Dedifferentiated amniotic fluid mesenchymal stem cell (primary cell): ENCODE data around the gene AOC2.

Source experiments
- DNase-seq: peaks from one replicate; pipeline ENCODE4 v3.0.0-alpha.2; 2016; ENCODE audit errors: extremely low spot score

Gene AOC2

GRCh38 chr17:42844271-42844670 lies at the start of gene AOC2:
Gene AOC2, plus strand, starts transcription at chr17:42844580. Its CDS starts 47 bp downstream, at chr17:42844627.
- DNase-seq = no peak

- DNase-seq = no peak
These were observed 49.3 kb upstream of the AOC2 start for GRCh38 chr17:42795061-42795460.

- no peak for DNase-seq
These were observed 48.9 kb upstream of the AOC2 start for GRCh38 chr17:42795465-42795864.

- no peak for DNase-seq
These were observed 48.2 kb upstream of the AOC2 start for GRCh38 chr17:42796066-42796758.

GRCh38 chr17:42797067-42798007 lies 47.0 kb upstream of the AOC2 start:
- DNase-seq = no peak

GRCh38 chr17:42798011-42798382 lies 46.4 kb upstream of the AOC2 start:
- no peak for DNase-seq

GRCh38 chr17:42798383-42799380 lies 45.7 kb upstream of the AOC2 start, which contains the start of the genes CNTD1 and COA3:
Gene CNTD1, plus strand, starts transcription at chr17:42798861. Its CDS starts 207 bp downstream, at chr17:42799068.
Gene COA3, minus strand, starts transcription at chr17:42798704. Its CDS starts 23 bp downstream, at chr17:42798681.
- DNase-seq = peak; percentile 78

GRCh38 chr17:42803074-42803883 lies 41.1 kb upstream of the AOC2 start:
- DNase-seq = no peak

GRCh38 chr17:42804918-42805367 lies 39.4 kb upstream of the AOC2 start:
- DNase-seq = no peak

- DNase-seq = no peak
These were observed 38.1 kb upstream of the AOC2 start for GRCh38 chr17:42806249-42806648.

- DNase-seq = no peak
These were observed 35.1 kb upstream of the AOC2 start for GRCh38 chr17:42809250-42809649.

- DNase-seq = no peak
These were observed 29.6 kb upstream of the AOC2 start for GRCh38 chr17:42814633-42815399.

GRCh38 chr17:42817866-42818265 lies 26.5 kb upstream of the AOC2 start:
- no peak for DNase-seq

- DNase-seq = no peak
These were observed 26.0 kb upstream of the AOC2 start for GRCh38 chr17:42818379-42818778.

- DNase-seq = peak; percentile 61
These were observed 24.3 kb upstream of the AOC2 start for GRCh38 chr17:42819939-42820535.

GRCh38 chr17:42821176-42821575 lies 23.2 kb upstream of the AOC2 start:
- no peak for DNase-seq

- DNase-seq = no peak
These were observed 16.9 kb upstream of the AOC2 start for GRCh38 chr17:42827472-42827871.

- no peak for DNase-seq
These were observed 13.4 kb upstream of the AOC2 start for GRCh38 chr17:42830971-42831370.

GRCh38 chr17:42832213-42832933 lies 12.0 kb upstream of the AOC2 start:
- no peak for DNase-seq
